SK-N-SH (cell line): ENCODE results near the gene GRM1. TPM values are rescaled to one million over a fixed set of nuclear protein-coding genes. Genes with fewer than 3 reads are reported as not detected.

Experiments
- CTCF ChIA-PET: fragments of 300-600, 350-600 bp; formaldehyde crosslinking; extraction: SDS; loops from one replicate; lab custom pipeline; 2021; lab: Yijun Ruan, JAX
- POLR2A ChIA-PET: fragments of 350-600 bp; sonication (Branson Sonifier 250); formaldehyde crosslinking; extraction: SDS; loops from one replicate; lab custom pipeline; 2020; ENCODE audit warnings: antibody characterized with exemption, inconsistent platforms; lab: Yijun Ruan, JAX
- DNase-seq: peaks from one replicate; pipeline ENCODE4 v3.0.0; 2012
- H2AFZ ChIP-seq: fragments of 200-600 bp; sonication (generic); 2 replicates; pipeline ENCODE4 v1.8.1; 2016; ENCODE audit warnings: antibody characterized with exemption, mild to moderate bottlenecking, low read depth
- H3F3A ChIP-seq: fragments of 200-600 bp; sonication (generic); replicated peaks from 2 replicates; pipeline ENCODE3; 2016; ENCODE audit warnings: antibody characterized with exemption, mild to moderate bottlenecking; ENCODE audit not compliant: insufficient read depth
- H3K27ac ChIP-seq, 2 experiments: fragments of 200-500 bp in 1 of 2; fragments of 200-600 bp in 1 of 2; sonication (Bioruptor generic) in 1 of 2; sonication (generic), shearing (Covaris generic) in 1 of 2; 2 replicates each; pipeline versions ENCODE4 v1.5.1 to v1.6.1; 2014 to 2016; ENCODE audit warnings: low read depth in 2 of 2, inconsistent platforms in 1 of 2, low read length in 1 of 2, mild to moderate bottlenecking in 1 of 2, mixed read lengths in 1 of 2
- H3K27me3 ChIP-seq: fragments of 200-600 bp; sonication (generic), shearing (Covaris generic); 2 replicates; pipeline ENCODE4 v1.6.1; 2016; ENCODE audit warnings: mixed run types; ENCODE audit not compliant: insufficient read depth
- H3K36me3 ChIP-seq, 2 experiments: fragments of 200-500 bp in 1 of 2; fragments of 200-600 bp in 1 of 2; sonication (Bioruptor generic) in 1 of 2; sonication (generic) in 1 of 2; replicated peaks in 1 of 2; 2 replicates each; pipeline versions ENCODE3 to v1.5.1; 2014 to 2016; ENCODE audit warnings: low read length in 1 of 2, mild to moderate bottlenecking in 1 of 2; ENCODE audit not compliant: insufficient read depth in 2 of 2, control insufficient read depth in 1 of 2
- H3K4me1 ChIP-seq, 2 experiments: fragments of 200-500 bp in 1 of 2; fragments of 200-600 bp in 1 of 2; sonication (Bioruptor generic) in 1 of 2; sonication (generic), shearing (Covaris generic) in 1 of 2; 2 replicates each; pipeline versions ENCODE4 v1.5.1 to v1.6.1; 2014 to 2016; ENCODE audit warnings: low read depth in 1 of 2, low read length in 1 of 2, mixed run types in 1 of 2; ENCODE audit not compliant: insufficient read depth in 2 of 2, control insufficient read depth in 1 of 2
- H3K4me2 ChIP-seq: fragments of 200-600 bp; sonication (generic), shearing (Covaris generic); 2 replicates; pipeline ENCODE4 v1.6.1; 2017; ENCODE audit warnings: mixed run types
- H3K4me3 ChIP-seq, 2 experiments: fragments of 200-500 bp in 1 of 2; fragments of 200-600 bp in 1 of 2; sonication (Bioruptor generic) in 1 of 2; sonication (generic), shearing (Covaris generic) in 1 of 2; 2 replicates each; pipeline versions ENCODE4 v1.5.1 to v1.8.1; 2014 to 2016; ENCODE audit warnings: low read depth in 2 of 2, inconsistent platforms in 1 of 2, low read length in 1 of 2, mild to moderate bottlenecking in 1 of 2, mixed read lengths in 1 of 2, moderate library complexity in 1 of 2
- H3K79me2 ChIP-seq: fragments of 200-600 bp; sonication (generic); 2 replicates; pipeline ENCODE4 v1.8.1; 2017; ENCODE audit warnings: mild to moderate bottlenecking; ENCODE audit not compliant: insufficient read depth
- H3K9ac ChIP-seq: fragments of 200-600 bp; sonication (generic); 2 replicates; pipeline ENCODE4 v1.6.1; 2017; ENCODE audit warnings: mixed run types
- H3K9me2 ChIP-seq: fragments of 200-600 bp; sonication (generic); 2 replicates; pipeline ENCODE4 v1.6.1; 2017; ENCODE audit warnings: mixed run types
- H3K9me3 ChIP-seq: fragments of 200-600 bp; sonication (generic); 2 replicates; pipeline ENCODE4 v1.6.1; 2017; ENCODE audit warnings: mixed run types, mild to moderate bottlenecking, moderate library complexity
- H4K20me1 ChIP-seq: fragments of 200-600 bp; sonication (generic); 2 replicates; pipeline ENCODE4 v1.6.1; 2017; ENCODE audit warnings: mild to moderate bottlenecking, mixed run types; ENCODE audit not compliant: insufficient read depth
- ELF1 ChIP-seq: IDR thresholded peaks from 2 replicates; pipeline ENCODE4 v1.4.0; 2012
- EP300 ChIP-seq, 2 experiments: IDR thresholded peaks; 2 replicates each; pipeline versions ENCODE4 v1.4.0 to v1.6.1; 2012; ENCODE audit warnings: borderline replicate concordance in 1 of 2, low read depth in 1 of 2, low read length in 1 of 2
- FOSL2 ChIP-seq: IDR thresholded peaks from 2 replicates; pipeline ENCODE4 v1.4.0; 2012; ENCODE audit warnings: low read depth, mild to moderate bottlenecking, moderate library complexity, borderline replicate concordance
- GATA2 ChIP-seq: sonication (generic); formaldehyde crosslinking; IDR thresholded peaks from 2 replicates; pipeline ENCODE4 v1.5.0; 2020; ENCODE audit warnings: mild to moderate bottlenecking, missing genetic modification reagents
- JUND ChIP-seq: IDR thresholded peaks from 2 replicates; pipeline ENCODE4 v1.4.0; 2012
- MXI1 ChIP-seq: IDR thresholded peaks from 2 replicates; pipeline ENCODE4 v1.6.1; 2012; ENCODE audit warnings: mild to moderate bottlenecking, low read depth, low read length, improper control_type of control experiment
- POLR2AphosphoS5 ChIP-seq: IDR thresholded peaks from 2 replicates; pipeline ENCODE4 v1.6.1; 2012; ENCODE audit warnings: low read depth, low read length
- RAD21 ChIP-seq: IDR thresholded peaks from 2 replicates; pipeline ENCODE4 v1.6.1; 2012; ENCODE audit warnings: mild to moderate bottlenecking, low read length
- RCOR1 ChIP-seq: fragments of 150-350 bp; IDR thresholded peaks from 2 replicates; pipeline ENCODE4 v1.6.1; 2017; ENCODE audit warnings: antibody characterized with exemption, low read length
- RXRA ChIP-seq: IDR thresholded peaks from 2 replicates; pipeline ENCODE4 v1.4.0; 2012; ENCODE audit warnings: low read depth, mild to moderate bottlenecking, borderline replicate concordance
- SMC3 ChIP-seq: IDR thresholded peaks from 2 replicates; pipeline ENCODE4 v1.6.1; 2012; ENCODE audit warnings: low read depth, low read length, improper control_type of control experiment
- TEAD4 ChIP-seq: IDR thresholded peaks from 2 replicates; pipeline ENCODE4 v1.4.0; 2012; ENCODE audit warnings: mild to moderate bottlenecking, borderline replicate concordance; ENCODE audit not compliant: insufficient read depth
- YY1 ChIP-seq: IDR thresholded peaks from 2 replicates; pipeline ENCODE4 v1.4.0; 2012; ENCODE audit warnings: low read depth, mild to moderate bottlenecking
- WGBS: methylation state at CpG from one replicate; pipeline ENCODE4 v1.1.6; 2017; ENCODE audit warnings: low lambda C conversion rate; 5-methylcytosine and 5-hydroxymethylcytosine counted together
- polyA plus RNA-seq, 3 experiments: library from polyadenylated mRNA; depleted of rRNA; stranded (reverse); fragments of >200 nt; gene quantifications; 2 replicates each; pipeline ENCODE4 v1.2.3, GENCODE V29; 2012
- TF ChIP-seq, protein P1 (sequence below): fragments of 150-350 bp; IDR thresholded peaks from 2 replicates; pipeline ENCODE4 v1.6.1; 2017; ENCODE audit warnings: antibody characterized with exemption, low read length, low read depth, borderline replicate concordance
- TF ChIP-seq, protein P2 (sequence below): IDR thresholded peaks from 2 replicates; pipeline ENCODE4 v1.4.0; 2012; ENCODE audit warnings: low read depth, borderline replicate concordance
- TF ChIP-seq, protein P3 (sequence below): IDR thresholded peaks from 2 replicates; pipeline ENCODE4; 2012
- TF ChIP-seq, protein P4 (sequence below): fragments of 200-600 bp; sonication (generic); IDR thresholded peaks from 2 replicates; pipeline ENCODE4 v1.6.1; 2017; ENCODE audit warnings: antibody characterized with exemption, mild to moderate bottlenecking, moderate library complexity

GRM1 gene
- polyA plus RNA-seq, 1 of the 3 experiments (the other 2 are of a cell fraction): 0.05 TPM

DNA sequence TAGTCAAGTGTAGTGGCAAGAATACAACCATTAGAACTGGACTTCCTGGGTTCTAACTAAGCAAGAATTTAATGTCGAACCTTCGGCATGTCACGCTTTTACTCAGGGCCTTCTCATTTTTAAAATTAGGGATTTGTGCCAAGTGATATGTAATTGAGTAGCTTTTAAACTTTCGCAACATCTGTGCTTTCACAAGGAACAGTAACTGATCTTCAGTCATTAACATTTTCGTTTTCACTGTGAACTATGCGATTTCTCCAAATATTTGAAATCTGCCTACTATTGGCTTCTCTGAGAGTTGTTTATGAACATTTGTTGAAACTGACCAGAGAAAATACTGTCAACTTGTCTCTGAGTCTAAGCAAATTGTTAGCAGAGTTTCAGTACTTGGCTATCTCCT lies 27.6 kb downstream of the GRM1 start:
- WGBS: 27% methylated on average over 6 of the region's 6 CpGs
- Histone ChIP-seq H3F3A (no peaks in the 10 kb centered on the region), H3K27ac (no peak overlapping the region), H3K27me3 (no peaks in the 10 kb centered on the region), H3K36me3 (no peaks in the 10 kb centered on the region), H3K9me2 (no peaks in the 10 kb centered on the region), H3K4me3 (no peak overlapping the region), H3K79me2 (no peaks in the 10 kb centered on the region), H2AFZ (no peak overlapping the region), H3K9me3 (no peaks in the 10 kb centered on the region), H3K9ac (no peak overlapping the region), H3K4me1 (no peaks in the 10 kb centered on the region), H3K4me2 (no peak overlapping the region), H4K20me1 (no peaks in the 10 kb centered on the region)
- ChIA-PET CTCF (no interaction called here), POLR2A (no interaction called here)
- TF ChIP-seq GATA2 (CRISPR knock-in tag): no peak
- no peak for TF ChIP-seq POLR2AphosphoS5
- no peak for TF ChIP-seq ELF1
- TF ChIP-seq FOSL2: no peak
- TF ChIP-seq, protein P1, sequence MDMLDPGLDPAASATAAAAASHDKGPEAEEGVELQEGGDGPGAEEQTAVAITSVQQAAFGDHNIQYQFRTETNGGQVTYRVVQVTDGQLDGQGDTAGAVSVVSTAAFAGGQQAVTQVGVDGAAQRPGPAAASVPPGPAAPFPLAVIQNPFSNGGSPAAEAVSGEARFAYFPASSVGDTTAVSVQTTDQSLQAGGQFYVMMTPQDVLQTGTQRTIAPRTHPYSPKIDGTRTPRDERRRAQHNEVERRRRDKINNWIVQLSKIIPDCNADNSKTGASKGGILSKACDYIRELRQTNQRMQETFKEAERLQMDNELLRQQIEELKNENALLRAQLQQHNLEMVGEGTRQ: no peak
- TF ChIP-seq, protein P2, sequence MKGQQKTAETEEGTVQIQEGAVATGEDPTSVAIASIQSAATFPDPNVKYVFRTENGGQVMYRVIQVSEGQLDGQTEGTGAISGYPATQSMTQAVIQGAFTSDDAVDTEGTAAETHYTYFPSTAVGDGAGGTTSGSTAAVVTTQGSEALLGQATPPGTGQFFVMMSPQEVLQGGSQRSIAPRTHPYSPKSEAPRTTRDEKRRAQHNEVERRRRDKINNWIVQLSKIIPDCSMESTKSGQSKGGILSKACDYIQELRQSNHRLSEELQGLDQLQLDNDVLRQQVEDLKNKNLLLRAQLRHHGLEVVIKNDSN: no peak
- TF ChIP-seq MXI1: no peak
- TF ChIP-seq YY1: no peak
- no peak for TF ChIP-seq RAD21
- TF ChIP-seq TEAD4: no peak
- no peak for TF ChIP-seq SMC3
- TF ChIP-seq, protein P3, sequence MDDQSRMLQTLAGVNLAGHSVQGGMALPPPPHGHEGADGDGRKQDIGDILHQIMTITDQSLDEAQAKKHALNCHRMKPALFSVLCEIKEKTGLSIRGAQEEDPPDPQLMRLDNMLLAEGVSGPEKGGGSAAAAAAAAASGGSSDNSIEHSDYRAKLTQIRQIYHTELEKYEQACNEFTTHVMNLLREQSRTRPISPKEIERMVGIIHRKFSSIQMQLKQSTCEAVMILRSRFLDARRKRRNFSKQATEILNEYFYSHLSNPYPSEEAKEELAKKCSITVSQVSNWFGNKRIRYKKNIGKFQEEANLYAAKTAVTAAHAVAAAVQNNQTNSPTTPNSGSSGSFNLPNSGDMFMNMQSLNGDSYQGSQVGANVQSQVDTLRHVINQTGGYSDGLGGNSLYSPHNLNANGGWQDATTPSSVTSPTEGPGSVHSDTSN: no peak
- TF ChIP-seq RCOR1: no peak
- no peak for TF ChIP-seq JUND
- TF ChIP-seq RXRA: no peak
- TF ChIP-seq EP300 (IDR thresholded peaks at IDR 0.05; ENCODE audit: borderline replicate concordance in 1 of 2, low read depth in 1 of 2, low read length in 1 of 2): no peak
- TF ChIP-seq, protein P4, sequence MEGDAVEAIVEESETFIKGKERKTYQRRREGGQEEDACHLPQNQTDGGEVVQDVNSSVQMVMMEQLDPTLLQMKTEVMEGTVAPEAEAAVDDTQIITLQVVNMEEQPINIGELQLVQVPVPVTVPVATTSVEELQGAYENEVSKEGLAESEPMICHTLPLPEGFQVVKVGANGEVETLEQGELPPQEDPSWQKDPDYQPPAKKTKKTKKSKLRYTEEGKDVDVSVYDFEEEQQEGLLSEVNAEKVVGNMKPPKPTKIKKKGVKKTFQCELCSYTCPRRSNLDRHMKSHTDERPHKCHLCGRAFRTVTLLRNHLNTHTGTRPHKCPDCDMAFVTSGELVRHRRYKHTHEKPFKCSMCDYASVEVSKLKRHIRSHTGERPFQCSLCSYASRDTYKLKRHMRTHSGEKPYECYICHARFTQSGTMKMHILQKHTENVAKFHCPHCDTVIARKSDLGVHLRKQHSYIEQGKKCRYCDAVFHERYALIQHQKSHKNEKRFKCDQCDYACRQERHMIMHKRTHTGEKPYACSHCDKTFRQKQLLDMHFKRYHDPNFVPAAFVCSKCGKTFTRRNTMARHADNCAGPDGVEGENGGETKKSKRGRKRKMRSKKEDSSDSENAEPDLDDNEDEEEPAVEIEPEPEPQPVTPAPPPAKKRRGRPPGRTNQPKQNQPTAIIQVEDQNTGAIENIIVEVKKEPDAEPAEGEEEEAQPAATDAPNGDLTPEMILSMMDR: no peak
- no peak for DNase-seq
